Gastroesophageal sphincter (tissue), 4 donors: ENCODE results near the gene CRACR2B. TPM values are rescaled to one million over a fixed set of nuclear protein-coding genes. Genes with fewer than 3 reads are reported as not detected.

Experiments
- ATAC-seq: fragments of 150-250 bp; one replicate; pipeline ENCODE4 v1.9.1; 2016; ENCODE audit warnings: mild to moderate bottlenecking, moderate library complexity
- H3K27ac ChIP-seq, 4 donors: fragments of 200-600 bp; sonication (generic) in 3 of 4; 1 replicate in 3 of 4; 2 replicates in 1 of 4; pipeline ENCODE4 v1.5.1; 2016 to 2019
- H3K27me3 ChIP-seq: fragments of 200-600 bp; sonication (generic); one replicate; pipeline ENCODE4 v1.5.1; 2019
- H3K36me3 ChIP-seq, 2 donors: fragments of 200-600 bp; sonication (generic); one replicate each; pipeline ENCODE4 v1.5.1; 2019; ENCODE audit warnings: control low read depth in 1 of 2
- H3K4me1 ChIP-seq, 3 donors: fragments of 200-600 bp; sonication (generic); 1 replicate in 2 of 3; 2 replicates in 1 of 3; pipeline ENCODE4 v1.5.1; 2016 to 2019; ENCODE audit warnings: control low read depth in 2 of 3
- H3K4me3 ChIP-seq, 2 donors: fragments of 200-600 bp; sonication (generic); one replicate each; pipeline ENCODE4 v1.5.1; 2019; ENCODE audit warnings: mild to moderate bottlenecking in 1 of 2, moderate library complexity in 1 of 2
- H3K9me3 ChIP-seq, 3 donors: fragments of 200-600 bp; sonication (generic); one replicate each; pipeline ENCODE4 v1.5.1; 2017 to 2019; ENCODE audit warnings: control low read depth in 2 of 3
- EP300 ChIP-seq: sonication (generic); formaldehyde crosslinking; IDR thresholded peaks from one replicate; pipeline ENCODE4 v1.6.1; 2017; ENCODE audit warnings: antibody characterized with exemption, mild to moderate bottlenecking
- POLR2A ChIP-seq, 2 donors: fragments of 450-650 bp; IDR thresholded peaks; one replicate each; pipeline ENCODE4 v1.6.1; 2017; ENCODE audit warnings: antibody characterized with exemption in 2 of 2, mild to moderate bottlenecking in 2 of 2, moderate library complexity in 1 of 2
- POLR2AphosphoS5 ChIP-seq: sonication (generic); formaldehyde crosslinking; IDR thresholded peaks from one replicate; pipeline ENCODE4 v1.6.1; 2017; ENCODE audit warnings: antibody characterized with exemption
- WGBS, 2 donors: methylation state at CpG; one replicate each; pipeline ENCODE4 v1.1.5; 2018; ENCODE audit warnings: low coverage in 1 of 2; 5-methylcytosine and 5-hydroxymethylcytosine counted together
- total RNA-seq, 4 donors: library from RNA; depleted of rRNA; stranded (reverse); fragments of >200 nt; gene quantifications; one replicate each; pipeline ENCODE4 v1.1.0, GENCODE V29; 2016
- TF ChIP-seq, protein P1 (sequence below), 4 experiments: fragments of 200-600 bp in 2 of 4; fragments of 450-650 bp in 2 of 4; sonication (generic) in 1 of 4; IDR thresholded peaks; one replicate each; pipeline ENCODE4 v1.5.1; 2017 to 2019; ENCODE audit warnings: antibody characterized with exemption in 4 of 4, mild to moderate bottlenecking in 2 of 4, moderate library complexity in 2 of 4

CRACR2B gene
- total RNA-seq, 4 donors from 2014 or later, result 4.1 to 10.3 (median 6.4) TPM

DNA sequence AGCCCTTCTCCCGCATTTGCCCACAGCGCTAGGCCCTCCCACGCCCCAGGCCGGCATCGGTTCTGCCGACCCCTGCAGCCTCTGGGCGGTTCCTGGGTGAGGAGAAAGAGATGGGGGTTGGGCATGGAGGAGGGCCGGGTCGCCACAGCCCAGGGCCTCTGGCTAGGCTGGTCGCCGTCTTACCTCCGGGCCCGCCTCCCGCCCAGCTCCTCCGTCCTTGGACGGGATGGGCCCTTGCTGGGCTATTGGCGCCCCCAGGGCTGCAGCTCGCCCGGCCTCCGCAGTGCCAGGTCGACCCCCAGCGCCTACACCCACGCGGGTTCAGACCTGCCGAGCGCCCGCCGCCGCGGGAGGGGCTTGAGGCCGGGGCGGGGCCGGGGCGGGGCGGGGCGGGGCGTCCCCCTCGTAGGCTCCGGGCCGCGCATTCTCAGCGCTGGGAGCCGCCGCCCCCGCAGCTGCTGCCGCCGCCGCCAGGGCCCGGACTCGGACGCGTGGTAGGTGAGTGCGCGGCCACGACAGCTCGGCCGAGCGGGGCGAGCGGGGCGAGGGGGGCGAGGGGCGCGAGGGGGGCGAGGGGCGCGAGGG is 4.9 kb downstream of the CRACR2B start, which contains the start of gene CD151:
TSS of gene CD151 (plus strand) at position 424 of the 585 bp plus-strand sequence. CDS start 3,118 bp downstream, outside the sequence.
- TF ChIP-seq POLR2AphosphoS5 (peak; percentile 31), POLR2A (IDR thresholded peaks at IDR 0.05) (no peak), EP300 (no peak)
- TF ChIP-seq, protein P1, sequence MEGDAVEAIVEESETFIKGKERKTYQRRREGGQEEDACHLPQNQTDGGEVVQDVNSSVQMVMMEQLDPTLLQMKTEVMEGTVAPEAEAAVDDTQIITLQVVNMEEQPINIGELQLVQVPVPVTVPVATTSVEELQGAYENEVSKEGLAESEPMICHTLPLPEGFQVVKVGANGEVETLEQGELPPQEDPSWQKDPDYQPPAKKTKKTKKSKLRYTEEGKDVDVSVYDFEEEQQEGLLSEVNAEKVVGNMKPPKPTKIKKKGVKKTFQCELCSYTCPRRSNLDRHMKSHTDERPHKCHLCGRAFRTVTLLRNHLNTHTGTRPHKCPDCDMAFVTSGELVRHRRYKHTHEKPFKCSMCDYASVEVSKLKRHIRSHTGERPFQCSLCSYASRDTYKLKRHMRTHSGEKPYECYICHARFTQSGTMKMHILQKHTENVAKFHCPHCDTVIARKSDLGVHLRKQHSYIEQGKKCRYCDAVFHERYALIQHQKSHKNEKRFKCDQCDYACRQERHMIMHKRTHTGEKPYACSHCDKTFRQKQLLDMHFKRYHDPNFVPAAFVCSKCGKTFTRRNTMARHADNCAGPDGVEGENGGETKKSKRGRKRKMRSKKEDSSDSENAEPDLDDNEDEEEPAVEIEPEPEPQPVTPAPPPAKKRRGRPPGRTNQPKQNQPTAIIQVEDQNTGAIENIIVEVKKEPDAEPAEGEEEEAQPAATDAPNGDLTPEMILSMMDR (IDR thresholded peaks at IDR 0.05), result peak in 1 of 4 experiments; percentile 30
- Histone ChIP-seq H3K27me3 (peaks cover 50% of the 10 kb centered on the region), H3K4me1 (peaks cover 0 to 96% (median 46%) of the 10 kb centered on the region in 3 donors), H3K4me3 (peak within 1 kb of the TSS; percentile 73 to 87), H3K36me3 (peaks cover 0 to 18% of the 10 kb centered on the region in 2 donors), H3K27ac (peak within 1 kb of the TSS; percentile 66 to 89 (median 84)), H3K9me3 (no peaks in the 10 kb centered on the region)
- no CpG with 5 or more reads among the region's 67 CpGs for WGBS, 2 donors
- peak; percentile 68 for ATAC-seq

DNA sequence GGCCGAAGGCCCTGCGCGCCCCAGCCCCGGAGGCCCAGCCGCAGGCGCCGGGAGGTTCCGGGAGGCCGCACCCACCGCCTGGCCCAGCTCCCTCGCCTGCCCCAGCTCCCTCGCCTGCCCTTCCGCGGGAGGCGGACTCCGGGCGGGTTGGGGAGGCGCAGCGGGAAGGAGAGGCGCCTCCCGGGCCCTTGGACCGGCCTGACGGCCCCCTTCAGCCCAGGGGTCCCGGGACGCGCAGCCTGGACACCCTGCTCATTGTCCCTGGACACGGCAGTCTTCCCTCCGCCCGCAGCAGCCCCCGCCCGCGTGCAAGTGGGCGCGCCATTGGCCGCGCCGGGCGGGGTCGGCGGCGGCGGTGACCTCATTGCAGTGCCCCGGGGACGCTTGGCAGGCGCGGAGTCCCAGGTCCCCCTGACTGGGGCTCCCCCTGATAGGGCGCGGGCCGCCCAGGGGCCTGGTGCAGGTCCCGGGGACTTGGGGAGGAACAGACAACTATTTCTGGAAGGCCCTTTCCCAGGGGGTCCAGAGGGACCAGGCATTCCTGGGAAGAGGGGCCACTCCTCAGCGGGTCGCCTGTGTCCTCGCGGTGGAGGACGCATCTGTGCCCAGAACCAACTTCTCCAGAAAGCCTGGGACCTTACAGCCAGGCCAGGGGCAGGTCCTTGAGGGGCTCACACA is 5.5 kb downstream of the CRACR2B start:
- no CpG with 5 or more reads among the region's 55 CpGs for WGBS, 2 donors
- ATAC-seq, result peak; percentile 61
- peaks cover 0 to 96% (median 46%) of the 10 kb centered on the region in 3 donors for H3K4me1 ChIP-seq

DNA sequence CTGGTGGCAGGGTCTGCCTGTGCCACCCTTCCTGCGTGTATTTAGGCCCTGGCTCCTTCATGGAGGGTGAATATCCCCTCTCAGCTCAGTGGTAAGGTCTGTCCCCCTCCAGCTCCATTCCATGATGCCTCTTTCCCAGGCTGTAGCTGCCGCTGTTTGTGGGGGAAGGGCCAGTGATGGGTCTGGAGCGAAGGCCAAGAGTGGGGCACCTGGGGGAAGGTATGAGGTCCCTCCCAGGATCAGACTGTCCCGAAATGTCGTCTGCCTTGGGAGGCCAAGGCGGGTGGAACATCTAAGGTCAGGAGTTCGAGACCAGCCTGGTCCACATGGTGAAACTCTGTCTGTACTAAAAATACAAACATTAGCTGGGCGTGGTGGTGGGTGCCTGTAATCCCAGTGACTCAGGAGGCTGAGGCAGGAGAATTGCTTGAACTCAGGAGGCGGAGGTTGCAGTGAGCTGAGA is 6.2 kb downstream of the CRACR2B start:
- H3K9me3 ChIP-seq, result no peaks in the 10 kb centered on the region
- peaks cover 37% of the 10 kb centered on the region for H3K27me3 ChIP-seq
- H3K4me1 ChIP-seq, result peaks cover 0 to 96% (median 43%) of the 10 kb centered on the region in 3 donors
- WGBS, 2 donors, result 21 to 43% methylated on average over 2 of the region's 9 CpGs
- no peak for ATAC-seq
- H3K36me3 ChIP-seq, result peaks cover 0 to 31% of the 10 kb centered on the region in 2 donors
- peak overlapping the region; percentile 66 to 89 (median 84) for H3K27ac ChIP-seq
- peak overlapping the region; percentile 73 to 87 for H3K4me3 ChIP-seq
- TF ChIP-seq, protein P1 (IDR thresholded peaks at IDR 0.05), result no peak
- TF ChIP-seq POLR2AphosphoS5 (no peak), POLR2A (IDR thresholded peaks at IDR 0.05) (no peak), EP300 (no peak)

More for the DNA sequence above, 5.5 kb downstream of the CRACR2B start:
- peak; percentile 50 for TF ChIP-seq POLR2AphosphoS5
- peak in 1 of 2 donors; percentile 34 for TF ChIP-seq POLR2A (IDR thresholded peaks at IDR 0.05)
- TF ChIP-seq, protein P1 (IDR thresholded peaks at IDR 0.05), result no peak
- no peak for TF ChIP-seq EP300
- Histone ChIP-seq H3K27me3 (peaks cover 43% of the 10 kb centered on the region), H3K4me3 (peak overlapping the region; percentile 73 to 87), H3K9me3 (no peaks in the 10 kb centered on the region), H3K36me3 (peaks cover 0 to 25% of the 10 kb centered on the region in 2 donors), H3K27ac (peak overlapping the region; percentile 66 to 89 (median 84))

DNA sequence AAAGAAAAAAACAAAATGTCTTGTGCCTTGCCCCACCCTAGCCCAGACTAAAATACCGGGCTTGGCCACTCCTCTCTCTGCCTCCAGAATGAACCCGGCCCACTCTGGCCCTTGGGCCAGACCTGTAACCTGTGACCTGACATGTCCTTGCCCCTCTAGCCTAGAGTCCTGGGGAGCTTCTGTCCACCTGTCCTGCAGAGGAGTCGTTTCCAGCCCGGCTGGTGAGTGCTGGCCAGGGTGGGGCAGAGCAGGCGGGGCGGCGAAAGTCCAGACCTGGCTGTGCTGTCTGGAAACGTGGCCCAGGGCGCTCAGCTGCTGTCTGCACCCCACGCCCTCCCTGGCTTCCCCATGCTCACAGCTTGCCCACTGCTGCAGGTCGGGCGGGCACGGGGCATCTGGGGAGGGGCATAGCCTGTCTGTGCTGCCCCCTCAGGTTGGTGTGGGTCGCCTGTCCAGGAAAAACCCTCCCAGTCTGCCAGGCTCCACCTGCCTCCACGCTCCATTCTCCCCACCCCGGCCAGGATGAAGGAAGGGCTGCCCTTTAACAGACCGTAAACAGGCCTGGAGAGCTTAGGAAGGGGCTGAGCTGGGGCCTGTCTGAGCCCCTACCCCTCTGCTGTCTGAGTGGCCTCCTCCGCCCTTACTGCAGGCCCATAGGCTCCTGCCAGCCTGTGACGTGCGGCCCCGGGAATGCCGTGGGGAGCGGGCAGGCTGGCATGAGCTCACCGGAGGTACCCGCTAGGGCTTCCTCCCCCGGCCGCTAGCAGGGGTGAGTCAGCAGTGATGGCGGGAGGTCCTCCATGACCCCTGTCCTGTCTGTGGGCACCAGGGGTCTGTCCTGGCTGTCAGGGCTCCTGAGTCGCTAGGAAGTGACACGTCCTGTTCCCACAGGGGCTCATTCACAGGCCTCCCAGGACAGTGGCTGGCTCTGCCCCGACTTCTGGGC is 6.9 kb downstream of the CRACR2B start:
- peak overlapping the region; percentile 66 to 89 (median 84) for H3K27ac ChIP-seq
- peaks cover 0 to 39% of the 10 kb centered on the region in 2 donors for H3K36me3 ChIP-seq
- peaks cover 0 to 96% (median 36%) of the 10 kb centered on the region in 3 donors for H3K4me1 ChIP-seq
- TF ChIP-seq POLR2A (IDR thresholded peaks at IDR 0.05) (peak; percentile 10 to 21), POLR2AphosphoS5 (peak; percentile 94), EP300 (no peak)
- TF ChIP-seq, protein P1 (IDR thresholded peaks at IDR 0.05), result peak in 2 of 4 experiments; percentile 4 to 34
- peak; percentile 64 for ATAC-seq
- 15 to 22% methylated on average over 6 to 10 of the region's 31 CpGs for WGBS, 2 donors
- no peaks in the 10 kb centered on the region for H3K9me3 ChIP-seq
- H3K27me3 ChIP-seq, result peaks cover 29% of the 10 kb centered on the region
- peak overlapping the region; percentile 0 to 87 for H3K4me3 ChIP-seq
